CD4-positive, alpha-beta T cell treated with Interleukin-12 subunit alpha and Interleukin-12 subunit beta, for 1 hour (primary cell): ENCODE results near the gene GNB1.

Source experiments
- DNase-seq: peaks from one replicate; pipeline ENCODE4 v3.0.0-alpha.2; 2020

The GNB1 gene

DNA sequence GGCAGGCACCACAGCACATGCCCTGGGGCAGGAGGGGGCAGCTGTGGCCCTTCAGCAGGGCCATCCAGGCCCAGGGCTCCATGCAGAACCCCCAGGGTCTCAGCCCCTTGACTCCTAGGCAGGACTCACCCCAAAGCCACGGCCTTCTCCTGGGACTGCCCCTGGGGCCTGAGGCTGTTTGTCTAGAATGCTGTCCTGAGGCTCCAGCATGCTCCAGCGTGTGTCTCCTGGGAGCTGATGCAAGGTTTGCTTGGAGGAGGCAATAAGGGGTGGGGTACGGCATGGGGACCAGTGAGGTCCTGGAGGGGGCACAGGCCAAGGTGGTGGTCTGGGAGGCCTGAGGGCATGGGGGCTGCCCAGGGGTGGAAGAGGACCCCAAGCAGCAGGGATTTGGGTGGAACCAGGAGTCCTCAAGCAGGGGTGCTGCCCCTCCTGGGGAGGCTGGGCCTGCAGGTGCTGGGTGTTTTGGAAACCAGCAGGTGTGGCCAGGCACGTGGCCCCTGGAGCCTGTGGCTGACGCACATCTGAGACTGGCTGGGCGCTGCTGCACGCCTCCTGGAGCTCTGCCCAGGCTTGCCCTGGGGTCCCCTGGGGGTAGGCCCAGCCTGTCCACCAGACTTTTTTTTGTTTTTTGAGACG, 16.3 kb upstream of the GNB1 start:
- DNase-seq = no peak

DNA sequence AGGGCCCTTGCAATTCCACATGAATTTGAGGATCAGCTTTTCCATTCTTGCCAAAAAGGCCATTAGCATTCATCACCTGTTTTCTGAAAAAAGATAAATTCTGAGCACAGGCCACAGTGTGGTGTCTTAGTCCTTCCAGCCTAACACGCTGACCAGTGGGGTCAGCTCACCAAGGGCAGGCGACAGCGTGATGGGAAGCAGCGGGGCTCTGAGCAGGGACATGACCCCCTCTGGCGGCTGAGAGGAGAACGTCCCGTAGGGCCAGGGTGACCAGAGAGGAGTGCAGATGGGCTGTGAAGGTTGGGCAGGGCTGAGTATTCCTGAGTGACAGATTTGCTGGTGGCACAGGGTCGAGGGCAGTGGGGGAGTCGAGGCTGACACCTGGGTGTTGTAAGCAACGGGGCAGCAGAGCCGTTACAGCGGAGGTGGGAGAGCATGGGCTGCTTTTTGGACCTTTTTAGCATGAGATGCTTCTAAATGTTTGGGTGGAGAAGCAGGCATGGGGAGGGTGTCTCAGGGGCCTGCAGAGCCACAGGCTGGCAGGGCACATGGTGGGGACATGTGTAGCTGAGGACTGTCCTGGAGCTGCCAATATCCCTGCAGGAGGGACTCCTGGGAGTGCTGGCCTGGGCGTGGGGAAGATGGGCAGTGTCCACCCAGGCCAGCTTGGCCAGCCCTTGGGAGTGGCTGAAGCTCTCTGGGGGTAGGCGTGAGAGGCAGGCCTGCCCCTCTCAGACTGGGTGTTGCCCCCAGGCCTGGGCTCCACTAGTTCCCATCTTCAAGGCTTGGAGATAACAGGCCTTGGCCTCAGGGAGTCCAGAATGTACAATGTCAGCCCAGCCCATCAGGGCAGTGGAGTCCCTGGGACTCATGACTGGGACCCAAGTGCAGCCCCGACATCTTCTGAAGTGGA, 15.6 kb upstream of the GNB1 start:
- DNase-seq = peak; percentile 73

DNA sequence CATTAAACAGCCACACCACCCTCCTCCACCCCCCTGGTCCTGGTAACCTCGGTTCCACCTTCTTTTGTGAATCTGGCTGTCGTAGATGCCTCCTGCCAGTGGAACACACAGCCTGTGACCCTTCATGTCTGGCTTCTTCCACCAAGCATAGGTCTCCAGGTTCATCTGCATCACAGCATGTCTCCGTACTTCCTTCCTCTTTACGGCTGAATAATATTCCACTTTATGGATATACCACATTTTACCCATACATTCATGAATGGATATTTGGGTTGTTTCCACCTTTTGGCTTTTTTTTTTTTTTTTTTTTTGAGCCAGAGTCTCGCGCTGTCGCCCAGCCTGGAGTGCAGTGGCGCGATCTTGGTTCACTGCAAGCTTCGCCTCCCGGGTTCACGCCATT, 12.3 kb upstream of the GNB1 start:
- DNase-seq = no peak

DNA sequence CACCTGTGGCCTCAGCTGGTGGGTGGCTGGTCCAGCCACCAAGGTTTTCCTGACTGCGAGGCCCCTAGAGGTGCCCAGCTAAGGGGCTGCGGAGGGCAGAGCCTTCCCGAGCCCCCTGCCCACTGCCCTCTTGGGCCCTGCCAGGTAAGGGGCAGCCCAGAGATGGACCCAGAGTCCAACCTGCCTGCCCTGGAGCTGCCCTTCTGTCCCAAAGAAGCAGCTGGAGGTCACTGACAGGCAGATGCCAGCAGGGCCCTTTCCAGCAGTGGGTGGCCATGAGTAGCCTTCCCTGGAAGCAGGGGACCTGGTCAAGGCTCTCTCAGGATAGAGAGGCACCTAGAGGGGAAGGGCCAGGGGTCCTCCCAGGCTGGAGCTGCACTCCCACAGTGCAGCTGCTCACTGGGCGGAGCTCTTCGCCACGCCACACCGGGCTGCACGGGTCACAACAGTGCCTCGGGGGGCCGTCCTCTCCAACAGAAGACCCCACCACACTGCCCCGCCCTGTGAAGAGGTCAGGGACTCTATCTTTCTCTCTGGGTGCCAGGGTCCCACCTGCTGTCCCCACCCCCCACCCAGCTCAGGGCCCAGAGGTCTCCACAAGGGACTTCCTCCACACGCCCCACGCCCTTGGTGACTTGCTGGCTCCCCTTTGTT, 10.9 kb upstream of the GNB1 start:
- no peak for DNase-seq

DNA sequence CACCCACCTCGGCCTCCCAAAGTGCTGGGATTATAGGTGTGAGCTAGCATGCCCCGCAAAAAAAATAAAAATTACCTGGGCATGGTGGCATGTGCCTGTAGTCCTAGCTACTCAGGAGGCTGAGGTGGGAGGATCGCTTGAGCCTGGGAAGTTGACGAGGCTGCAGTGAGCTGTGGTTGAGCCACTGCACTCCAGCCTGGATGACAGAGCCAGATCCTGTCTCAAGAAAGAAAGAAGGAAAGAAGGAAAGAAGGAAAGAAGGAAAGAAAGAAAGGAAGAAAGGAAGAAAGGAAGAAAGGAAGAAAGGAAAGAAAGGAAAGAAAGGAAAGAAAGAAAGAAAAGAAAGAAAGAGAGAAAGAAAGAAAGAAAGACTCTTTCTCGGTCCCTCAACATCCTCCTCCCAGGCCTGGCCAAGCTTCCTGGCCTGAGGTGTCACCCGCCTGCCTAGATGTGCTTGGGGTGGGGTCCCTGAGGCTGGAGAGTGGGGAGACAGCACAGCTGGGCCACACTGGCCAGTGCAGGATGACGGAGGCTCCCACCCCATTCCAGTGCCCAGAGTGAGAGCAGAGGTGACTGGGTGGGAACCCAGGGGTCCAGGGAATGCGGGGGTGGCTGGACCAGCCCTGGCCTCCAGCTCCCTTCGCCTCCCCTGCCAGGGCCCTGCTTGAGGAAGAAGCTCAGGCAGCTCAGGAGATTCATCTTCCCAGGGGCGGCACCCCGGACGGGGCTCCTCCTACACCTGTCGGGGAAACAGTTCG, 10.2 kb upstream of the GNB1 start:
- no peak for DNase-seq

DNA sequence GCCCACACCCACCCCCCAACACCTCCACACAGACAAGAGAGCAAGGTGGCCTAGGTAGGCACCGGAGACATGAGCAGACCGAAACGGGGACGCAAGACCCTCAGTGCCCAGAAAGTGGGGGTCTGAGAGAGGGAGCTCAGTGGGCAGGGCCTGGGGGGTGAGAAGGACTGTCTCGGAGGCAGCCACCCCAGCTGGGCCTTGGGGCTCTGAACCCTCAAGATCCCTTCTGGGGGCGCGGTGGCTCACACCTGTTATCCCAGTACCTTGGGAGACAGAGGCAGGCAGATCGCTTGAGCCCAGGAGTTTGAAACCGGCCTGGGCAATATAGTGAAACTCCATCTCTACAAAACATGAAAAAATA, 9.1 kb upstream of the GNB1 start:
- DNase-seq = no peak

DNA sequence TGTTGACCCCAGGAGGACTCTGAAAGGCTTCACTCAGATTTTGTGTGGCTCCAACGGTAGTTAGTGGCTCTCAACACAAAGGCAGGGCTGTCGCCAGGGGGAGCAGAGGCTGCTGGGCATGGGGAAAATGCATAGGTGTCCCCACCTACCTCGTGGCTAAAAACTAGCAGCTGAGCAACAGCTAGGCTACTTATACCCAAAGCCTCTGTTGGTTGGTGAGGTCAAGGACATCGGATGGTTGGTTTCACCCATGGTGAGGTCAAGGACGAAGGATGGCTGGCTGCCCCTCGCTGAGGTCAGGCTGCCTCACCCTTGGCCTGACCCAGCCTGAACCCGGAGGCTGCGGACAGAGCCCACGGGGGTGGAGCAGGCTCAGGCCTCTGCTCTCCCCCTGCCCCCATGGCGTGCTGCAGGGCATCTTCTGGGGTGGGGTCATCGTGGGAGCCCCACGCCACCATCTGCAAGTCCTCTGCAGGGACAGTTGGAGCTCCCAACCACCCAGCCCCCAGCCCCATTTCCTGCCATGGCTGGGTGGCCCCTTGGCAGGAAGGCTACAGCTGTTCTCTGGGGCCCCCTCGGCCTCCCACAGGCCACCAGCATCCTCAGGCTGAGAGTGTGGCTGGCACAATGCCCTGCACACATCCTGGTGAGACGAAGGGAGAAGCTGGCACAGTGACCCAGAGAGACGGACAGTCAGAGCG, 8.5 kb upstream of the GNB1 start:
- DNase-seq = no peak

DNA sequence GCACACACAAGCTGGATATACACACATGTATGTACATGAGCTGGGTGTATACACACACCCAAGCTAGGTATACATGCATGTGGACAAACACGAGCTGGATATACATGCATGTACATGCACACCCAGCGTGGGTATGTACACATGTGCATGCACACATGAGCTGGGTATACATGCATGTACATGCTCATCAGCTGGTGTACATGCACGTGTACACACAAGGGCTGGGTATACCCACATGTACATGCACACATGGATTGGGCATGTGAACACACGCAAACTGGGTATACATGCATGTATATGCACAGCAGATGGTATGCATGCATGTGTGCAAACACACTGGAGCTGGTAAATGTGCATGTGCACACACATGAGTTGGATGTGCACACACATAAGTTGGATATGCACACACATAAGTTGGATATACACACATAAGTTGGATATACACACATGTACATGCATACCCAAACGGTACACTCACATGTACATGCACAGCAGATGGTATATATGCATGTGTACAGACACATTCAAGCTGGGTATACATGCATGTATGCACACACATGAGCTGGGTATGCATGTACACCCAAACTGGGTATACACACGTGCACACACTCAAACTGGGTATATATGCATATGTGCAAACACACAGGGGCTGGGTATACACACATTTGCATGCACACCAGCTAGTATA, 7.5 kb upstream of the GNB1 start:
- DNase-seq = no peak

DNA sequence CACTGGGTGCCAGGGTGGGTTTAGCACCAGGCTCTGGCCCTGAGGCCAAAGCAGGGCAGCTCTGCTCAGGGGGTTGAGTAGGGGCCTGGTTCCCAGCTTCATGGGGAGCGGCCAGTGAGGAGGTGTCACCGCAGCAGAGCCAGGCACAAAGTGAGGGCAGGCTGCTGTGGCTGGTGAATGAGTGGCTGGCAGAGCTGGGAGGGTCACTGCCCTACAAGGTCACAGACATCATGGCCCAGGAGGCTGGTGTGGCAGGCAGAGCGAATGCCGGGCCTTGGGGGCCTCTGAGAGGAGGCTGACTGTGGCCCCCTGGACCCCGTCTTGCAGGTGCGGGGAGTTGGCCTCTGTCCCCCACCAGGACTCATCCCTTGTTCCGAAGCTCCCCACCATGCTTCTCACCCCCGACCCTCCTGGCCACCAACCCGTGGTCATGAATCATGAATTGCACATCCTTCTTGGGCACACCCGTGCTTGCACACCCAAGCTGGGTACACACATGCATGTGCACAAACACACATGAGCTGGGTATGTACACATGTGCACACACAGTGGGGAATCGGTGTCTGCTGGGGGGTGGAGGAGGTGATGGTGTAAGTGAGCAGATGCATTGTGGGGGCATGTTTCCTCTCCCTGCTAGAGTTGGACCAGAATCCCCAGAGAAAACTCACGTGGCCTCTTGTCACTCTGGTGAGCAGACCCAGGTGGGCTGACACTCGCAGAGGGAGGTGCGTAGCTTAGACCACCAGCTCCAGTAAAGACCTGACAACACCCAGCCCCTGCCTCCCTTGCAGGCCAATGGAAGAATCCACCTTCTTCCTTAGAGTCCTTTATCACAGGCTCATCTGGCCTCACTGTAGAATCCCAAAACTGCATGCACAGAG, 4.8 kb upstream of the GNB1 start:
- DNase-seq = no peak

DNA sequence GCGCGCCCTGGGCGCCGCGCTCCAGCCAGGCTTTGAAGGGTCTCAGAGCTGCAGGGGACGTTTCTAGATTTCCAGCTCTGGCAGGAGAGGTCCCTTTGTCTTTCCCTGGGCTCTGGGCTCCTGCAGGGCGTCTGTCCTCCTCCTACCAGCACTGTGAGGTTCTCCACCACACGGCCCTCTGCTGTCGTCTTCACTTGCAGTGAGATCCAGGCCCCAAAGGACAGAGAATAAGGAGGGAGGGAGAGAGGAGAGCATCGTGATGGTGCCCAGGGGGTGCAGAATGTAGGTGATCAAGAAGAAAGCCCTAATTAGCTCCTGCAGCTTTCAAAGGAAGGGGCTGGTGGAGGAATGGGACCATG, 4.2 kb upstream of the GNB1 start:
- no peak for DNase-seq

DNA sequence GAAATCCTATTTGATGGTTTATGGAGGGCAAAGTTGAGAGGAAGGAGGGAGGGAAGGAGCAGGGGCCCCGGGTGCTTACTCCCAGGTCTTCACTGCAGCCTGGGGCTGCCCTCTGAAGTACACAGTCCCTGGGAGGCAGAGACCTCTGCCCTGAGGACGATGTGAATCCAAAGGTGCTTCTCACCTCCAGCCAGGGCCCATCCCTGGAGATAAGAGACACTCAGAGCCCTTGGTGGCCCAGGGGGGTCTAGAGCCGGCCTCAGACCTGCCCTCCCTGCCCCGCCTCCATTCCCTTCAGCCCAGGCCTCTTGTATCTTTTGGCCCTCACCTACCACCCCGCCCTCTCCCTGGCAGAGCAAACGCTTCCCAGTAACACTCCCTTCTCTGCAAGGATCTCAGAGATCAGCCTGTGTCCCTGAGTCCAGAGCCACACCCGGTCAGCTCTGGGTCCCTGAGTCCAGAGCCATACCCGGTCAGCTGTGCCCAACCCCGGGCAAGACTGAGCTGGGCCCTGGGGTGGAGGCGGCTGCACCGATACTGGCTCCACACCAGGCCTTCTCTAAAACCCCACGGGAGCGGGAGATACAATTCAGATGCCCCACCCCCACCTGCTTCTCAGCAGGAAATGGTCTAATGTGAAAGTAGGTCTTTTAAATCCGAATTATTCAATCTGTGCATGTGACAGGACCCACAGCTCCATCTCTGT, 3.6 kb upstream of the GNB1 start:
- DNase-seq = no peak

DNA sequence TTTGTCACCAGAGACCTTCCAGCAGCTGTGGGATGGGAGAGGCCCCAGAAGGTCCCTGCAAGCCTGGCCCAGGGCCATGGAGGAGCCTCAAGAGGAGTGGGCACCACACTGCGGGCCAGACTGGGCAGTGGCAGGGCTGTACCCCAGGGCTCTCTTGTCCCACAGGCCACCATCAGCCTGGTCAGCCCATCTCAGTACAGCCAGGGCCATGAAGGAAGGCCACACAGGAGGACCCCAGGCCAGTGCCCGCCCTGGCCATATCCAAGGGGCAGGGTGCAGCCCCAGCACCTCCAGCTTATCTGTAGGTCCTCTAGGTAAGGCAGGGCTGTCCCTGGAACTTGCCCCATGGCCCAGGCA, 3.1 kb upstream of the GNB1 start:
- DNase-seq = no peak

DNA sequence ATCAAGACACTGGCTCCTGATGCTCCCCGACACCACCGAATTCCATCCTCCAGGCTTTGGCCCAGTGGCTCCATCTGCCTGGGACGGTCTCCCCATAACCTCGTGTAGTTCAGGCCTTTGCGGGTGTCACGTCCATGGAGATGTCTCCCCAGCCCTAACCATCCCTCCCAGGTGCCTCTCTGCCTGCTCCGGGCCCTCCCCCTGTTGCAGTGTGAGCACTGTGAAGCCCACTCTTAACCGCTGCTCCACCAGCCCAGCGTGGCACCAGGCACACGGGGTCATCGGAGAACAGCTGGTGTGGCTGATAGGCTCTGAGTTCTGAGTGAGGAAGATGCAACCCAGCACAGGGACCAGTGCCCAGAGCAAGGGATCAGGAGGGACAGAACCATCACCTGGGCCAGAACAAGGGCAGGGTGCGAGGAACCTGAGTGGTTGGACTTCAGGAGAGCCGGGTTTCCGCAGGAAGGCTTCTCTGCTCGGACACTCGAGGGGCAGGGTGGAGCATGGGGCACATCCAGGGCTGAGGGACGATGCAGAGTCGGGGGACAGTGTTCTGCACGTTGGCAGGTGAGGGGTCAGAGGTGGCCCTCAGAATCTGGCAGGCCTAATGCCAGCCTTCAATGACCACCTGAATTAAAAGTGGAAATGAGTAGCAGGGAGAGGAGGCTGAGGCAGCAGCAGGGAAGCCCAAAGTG, 2.6 kb upstream of the GNB1 start:
- DNase-seq = no peak

DNA sequence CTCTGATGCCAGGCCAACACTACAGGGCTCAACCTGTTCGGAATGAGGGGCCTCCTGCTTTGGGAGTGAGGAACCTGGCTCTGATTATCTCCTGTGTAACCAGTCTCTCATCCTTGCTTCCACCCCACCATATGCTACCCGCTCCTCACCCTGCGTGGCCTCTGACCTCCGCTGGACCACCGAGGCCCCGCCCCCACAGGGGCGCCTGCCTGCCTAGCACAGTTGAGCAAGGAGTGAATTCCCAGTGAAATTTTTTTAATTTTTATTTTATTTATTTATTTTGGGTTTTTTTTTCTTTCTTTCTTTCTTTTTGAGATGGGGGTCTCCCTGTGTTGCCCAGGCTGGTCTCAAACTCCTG, 1.9 kb upstream of the GNB1 start:
- DNase-seq = no peak

DNA sequence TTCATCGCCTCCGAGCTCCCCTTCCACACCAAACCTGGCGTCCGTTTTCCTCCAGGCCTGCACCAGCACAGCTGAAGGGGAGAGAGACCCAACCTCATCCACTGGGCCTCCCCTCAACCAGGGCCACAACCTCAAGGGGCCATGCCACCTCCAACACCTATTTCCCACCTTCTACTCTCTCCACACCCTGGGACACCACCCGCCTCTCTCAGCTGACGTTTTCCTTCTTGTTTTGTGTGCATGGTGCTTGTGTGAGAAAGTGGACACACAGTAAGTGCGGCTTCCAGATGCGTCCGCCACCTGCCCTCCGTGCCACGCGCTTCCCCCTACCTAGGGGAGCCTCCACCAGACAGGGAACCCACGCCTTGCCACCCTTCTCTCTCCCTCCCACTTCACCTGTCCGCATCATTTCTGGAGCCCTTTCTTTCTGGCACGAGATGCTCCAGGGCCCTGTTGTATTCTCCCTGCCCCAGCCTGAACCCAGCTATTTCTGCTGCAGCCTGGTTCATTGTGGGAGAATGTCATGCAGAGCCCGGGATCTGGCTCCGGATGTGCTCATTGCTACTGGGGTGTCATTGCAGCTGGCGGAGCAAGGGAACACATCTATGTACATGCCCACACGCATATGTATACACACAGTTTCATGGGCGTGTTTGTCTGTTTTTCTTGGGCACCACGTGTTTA, 1.3 kb upstream of the GNB1 start:
- DNase-seq = no peak

DNA sequence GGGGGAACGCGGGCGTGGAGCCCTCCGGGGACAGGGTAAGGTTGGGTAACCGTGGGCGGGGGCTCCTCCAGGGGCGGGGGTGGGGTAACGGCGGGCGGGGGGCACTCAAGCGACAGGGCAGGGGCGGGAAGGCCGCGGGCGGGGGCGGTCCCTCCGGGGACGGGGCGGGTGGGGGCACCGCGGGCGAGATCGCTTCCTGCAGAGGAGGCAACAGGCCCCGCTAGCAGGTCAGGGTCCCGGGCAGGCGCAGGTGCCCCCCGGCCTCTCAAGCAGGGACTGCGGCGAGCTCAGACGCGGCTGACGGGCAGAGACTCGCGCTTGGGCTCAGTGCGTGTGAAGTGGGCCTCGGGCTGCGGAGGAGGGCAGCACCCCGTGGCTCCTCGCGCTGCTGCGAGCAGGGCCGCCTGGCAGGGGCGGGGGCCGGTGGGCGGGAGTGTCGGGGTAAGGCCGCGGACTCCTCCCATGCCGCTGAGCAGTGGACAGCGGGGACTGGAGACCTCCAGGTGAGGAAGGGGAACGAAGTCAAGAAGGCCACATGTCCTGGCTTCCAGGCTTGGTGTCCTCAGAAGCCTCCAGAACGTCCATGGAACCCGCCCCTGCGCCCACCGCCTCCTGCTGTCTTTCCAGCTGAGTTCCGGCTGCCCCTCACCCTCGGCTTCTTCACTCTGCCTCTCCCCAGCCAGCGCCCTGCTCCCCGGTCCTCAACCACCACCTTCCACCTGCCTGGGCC, 627 bp upstream of the GNB1 start:
- peak; percentile 75 for DNase-seq

DNA sequence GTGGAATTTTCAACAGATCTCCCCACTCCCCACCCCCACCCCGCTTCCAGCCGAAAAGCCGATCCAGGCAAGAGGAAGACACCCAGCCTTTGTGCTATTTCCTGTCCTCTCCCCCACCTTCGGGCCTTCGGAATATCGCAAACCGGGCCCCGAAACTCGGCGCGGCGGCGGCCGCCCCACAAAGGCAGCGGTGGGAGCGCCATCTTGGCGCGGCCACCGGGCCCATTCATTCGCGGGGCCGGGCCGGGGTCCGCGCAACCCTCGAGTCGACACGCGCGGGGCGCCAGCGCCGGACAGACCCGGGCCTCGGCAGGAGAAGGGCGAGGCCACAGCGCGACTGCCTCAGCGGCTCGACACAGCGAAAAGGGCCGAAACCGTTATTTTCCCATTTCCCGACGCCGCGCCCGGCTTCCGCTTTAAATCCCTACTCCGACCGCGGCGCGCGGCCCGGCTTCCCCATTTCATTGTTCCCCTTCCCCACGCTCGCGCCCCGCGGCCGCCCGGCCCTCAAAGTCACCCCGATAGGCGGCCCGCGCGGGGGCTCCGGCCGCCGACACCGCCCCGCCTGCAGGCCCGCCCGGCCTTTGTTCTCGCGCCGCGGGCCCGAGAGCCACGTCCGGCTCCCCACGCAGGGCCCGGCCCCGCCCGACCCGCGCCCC, 911 bp downstream of the GNB1 start:
- peak; percentile 51 for DNase-seq

DNA sequence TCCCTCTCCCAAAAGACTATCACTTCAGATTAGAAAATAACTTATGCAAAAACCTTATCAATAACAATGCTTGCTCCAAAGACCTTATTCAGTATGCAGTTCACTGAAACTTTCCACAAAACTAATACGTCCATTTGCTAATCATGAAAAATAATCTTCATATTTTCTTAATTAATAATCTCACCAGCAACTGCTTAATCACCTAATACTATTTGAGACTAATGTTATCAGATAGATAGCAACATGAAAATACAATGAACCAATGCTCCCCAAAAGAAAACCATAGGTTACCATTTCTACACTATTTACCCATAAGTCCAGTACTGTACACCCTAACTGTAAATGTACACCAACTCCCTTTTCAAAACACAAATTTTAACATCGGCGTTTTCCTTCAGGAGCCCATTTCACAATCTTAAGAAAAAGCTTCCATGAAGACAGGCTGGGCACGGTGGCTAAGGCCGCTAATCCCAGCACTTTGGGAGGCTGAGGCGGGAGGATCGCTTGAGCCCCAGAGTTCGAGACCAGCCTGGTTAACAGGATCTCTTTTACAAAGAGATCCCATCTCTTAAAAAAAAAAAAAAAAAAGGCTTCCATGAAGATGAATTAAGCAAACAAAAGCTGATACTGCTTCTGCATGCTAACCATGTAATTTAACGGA, 1.7 kb downstream of the GNB1 start:
- DNase-seq = no peak
